Mammary epithelial cell (primary cell): ENCODE results near the gene ELOVL5.

Source experiments
- EZH2 ChIP-seq: IDR thresholded peaks from 2 replicates; pipeline ENCODE4 v1.6.1; 2012; ENCODE audit warnings: low read length, inconsistent platforms, borderline replicate concordance
- TF ChIP-seq, protein P1 (sequence below), 2 donors: IDR thresholded peaks in 1 of 2; conservative IDR thresholded peaks in 1 of 2; 2 replicates each; pipeline ENCODE4 v1.5.1; 2011 to 2012; ENCODE audit warnings: inconsistent platforms in 2 of 2, low read length in 2 of 2, mild to moderate bottlenecking in 2 of 2, control low read depth in 1 of 2, low read depth in 1 of 2; ENCODE audit not compliant: insufficient read depth in 1 of 2; ENCODE audit errors: extremely low read depth in 1 of 2

GRCh38 chr6:53357576-53358360 lies 9.0 kb upstream of the ELOVL5 start:
- TF ChIP-seq, protein P1, sequence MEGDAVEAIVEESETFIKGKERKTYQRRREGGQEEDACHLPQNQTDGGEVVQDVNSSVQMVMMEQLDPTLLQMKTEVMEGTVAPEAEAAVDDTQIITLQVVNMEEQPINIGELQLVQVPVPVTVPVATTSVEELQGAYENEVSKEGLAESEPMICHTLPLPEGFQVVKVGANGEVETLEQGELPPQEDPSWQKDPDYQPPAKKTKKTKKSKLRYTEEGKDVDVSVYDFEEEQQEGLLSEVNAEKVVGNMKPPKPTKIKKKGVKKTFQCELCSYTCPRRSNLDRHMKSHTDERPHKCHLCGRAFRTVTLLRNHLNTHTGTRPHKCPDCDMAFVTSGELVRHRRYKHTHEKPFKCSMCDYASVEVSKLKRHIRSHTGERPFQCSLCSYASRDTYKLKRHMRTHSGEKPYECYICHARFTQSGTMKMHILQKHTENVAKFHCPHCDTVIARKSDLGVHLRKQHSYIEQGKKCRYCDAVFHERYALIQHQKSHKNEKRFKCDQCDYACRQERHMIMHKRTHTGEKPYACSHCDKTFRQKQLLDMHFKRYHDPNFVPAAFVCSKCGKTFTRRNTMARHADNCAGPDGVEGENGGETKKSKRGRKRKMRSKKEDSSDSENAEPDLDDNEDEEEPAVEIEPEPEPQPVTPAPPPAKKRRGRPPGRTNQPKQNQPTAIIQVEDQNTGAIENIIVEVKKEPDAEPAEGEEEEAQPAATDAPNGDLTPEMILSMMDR (conservative IDR thresholded peaks at IDR 0.05 in 1 of 2, IDR thresholded peaks at IDR 0.05 in 1 of 2; ENCODE audit: extremely low read depth in 1 of 2, insufficient read depth in 1 of 2, low read depth in 1 of 2, low read length in 2 of 2): no peak
- no peak for TF ChIP-seq EZH2
